A549 (cell line): Measurements from ENCODE around the gene CYP20A1. TPM values are rescaled to one million over a fixed set of nuclear protein-coding genes. Genes with fewer than 3 reads are reported as not detected.
"Not testable (repeated sequence)": the region's sequence is repeated elsewhere in the genome, so short reads cannot be mapped to it uniquely, and the experiment has no call there.

Source experiments
- ATAC-seq, 2 experiments: fragments of 200-7000 bp in 1 of 2; fragments of >200 bp in 1 of 2; cut with Nextera tagmentation in 1 of 2; cut with Tn5 transposase in 1 of 2; 3 replicates each; pipeline versions ENCODE4 v1.8.0 to v1.9.1; 2018 to 2020; ENCODE audit warnings: mild to moderate bottlenecking in 1 of 2, moderate library complexity in 1 of 2
- CTCF ChIA-PET: fragments of 300-600 bp; sonication (Branson Sonifier 250); formaldehyde crosslinking; extraction: SDS; loops from one replicate; lab custom pipeline; 2021; ENCODE audit warnings: antibody characterized with exemption, inconsistent platforms; lab: Yijun Ruan, JAX
- POLR2A ChIA-PET: fragments of 350-600 bp; formaldehyde crosslinking; extraction: SDS; loops from one replicate; lab custom pipeline; 2021; ENCODE audit warnings: antibody characterized with exemption, inconsistent platforms; lab: Yijun Ruan, JAX
- DNase-seq, 2 experiments: peaks; one replicate each; pipeline versions ENCODE4 v3.0.0 to v3.0.0-alpha.2; 2011 to 2016; ENCODE audit warnings: low read depth in 1 of 2, low spot score in 1 of 2
- FAIRE-seq: peaks from 2 replicates; lab custom pipeline; 2011; peaks lifted over from hg19 to GRCh38; lab: Jason Lieb, UNC
- H3K27ac ChIP-seq, 2 experiments: fragments of >200 bp; sonication (Bioruptor Twin); formaldehyde crosslinking; 3 replicates each; pipeline ENCODE4 v1.5.1; 2016 to 2017
- H3K4me1 ChIP-seq: fragments of >200 bp; sonication (Bioruptor Twin); formaldehyde crosslinking; 3 replicates; pipeline ENCODE4 v1.6.1; 2016
- H3K4me2 ChIP-seq: fragments of >200 bp; sonication (Bioruptor Twin); formaldehyde crosslinking; 3 replicates; pipeline ENCODE4 v1.6.1; 2016
- H3K4me3 ChIP-seq: fragments of >200 bp; sonication (Bioruptor Twin); formaldehyde crosslinking; 3 replicates; pipeline ENCODE4 v1.5.1; 2016
- H3K9me3 ChIP-seq: fragments of >200 bp; sonication (Bioruptor Twin); formaldehyde crosslinking; 3 replicates; pipeline ENCODE4 v1.6.1; 2016
- CBX2 ChIP-seq: fragments of 200-600 bp; sonication (generic); IDR thresholded peaks from 2 replicates; pipeline ENCODE4 v1.6.1; 2016; ENCODE audit warnings: low read depth, mild to moderate bottlenecking, borderline replicate concordance
- EHF ChIP-seq: fragments of 250-450 bp; sonication (Bioruptor Pico); IDR thresholded peaks from 2 replicates; pipeline ENCODE4 v1.5.0; 2020; ENCODE audit warnings: mild to moderate bottlenecking
- EP300 ChIP-seq, 2 experiments: fragments of >200 bp; sonication (Bioruptor Twin); formaldehyde crosslinking; IDR thresholded peaks; 2 replicates in 1 of 2; 3 replicates in 1 of 2; pipeline ENCODE4 v1.6.1; 2016 to 2017
- FOSB ChIP-seq: fragments of 250-450 bp; sonication (Bioruptor Pico); IDR thresholded peaks from 2 replicates; pipeline ENCODE4 v1.5.0; 2020; ENCODE audit warnings: mild to moderate bottlenecking, moderate library complexity
- FOSL2 ChIP-seq, 2 experiments: fragments of 450-650 bp in 1 of 2; fragments of >200 bp in 1 of 2; sonication (Bioruptor Twin) in 1 of 2; formaldehyde crosslinking; IDR thresholded peaks; 2 replicates each; pipeline versions ENCODE4 v1.5.0 to v1.6.1; 2016 to 2020; ENCODE audit warnings: mild to moderate bottlenecking in 1 of 2, moderate library complexity in 1 of 2
- GATA3 ChIP-seq: IDR thresholded peaks from 2 replicates; pipeline ENCODE4 v1.6.1; 2012; ENCODE audit warnings: borderline replicate concordance
- HDAC2 ChIP-seq: fragments of 200-600 bp; sonication (generic); IDR thresholded peaks from 2 replicates; pipeline ENCODE4 v1.6.1; 2016
- HES2 ChIP-seq: fragments of >200 bp; sonication (Bioruptor Twin); formaldehyde crosslinking; IDR thresholded peaks from 2 replicates; pipeline ENCODE4 v1.6.1; 2016
- HEYL ChIP-seq: fragments of 250-450 bp; sonication (Bioruptor Pico); IDR thresholded peaks from 2 replicates; pipeline ENCODE4 v1.8.0; 2021; ENCODE audit warnings: mild to moderate bottlenecking, moderate library complexity
- HOXA7 ChIP-seq: fragments of 250-450 bp; sonication (Bioruptor Pico); IDR thresholded peaks from 2 replicates; pipeline ENCODE4 v1.5.0; 2020; ENCODE audit warnings: mild to moderate bottlenecking, moderate library complexity
- HOXB13 ChIP-seq: fragments of 250-450 bp; sonication (Bioruptor Pico); IDR thresholded peaks from 2 replicates; pipeline ENCODE4 v1.5.0; 2020; ENCODE audit warnings: low read depth, mild to moderate bottlenecking, moderate library complexity
- JUNB ChIP-seq: fragments of >200 bp; sonication (Bioruptor Twin); formaldehyde crosslinking; IDR thresholded peaks from 2 replicates; pipeline ENCODE4 v1.6.1; 2016
- KDM1A ChIP-seq: fragments of 200-600 bp; sonication (generic); IDR thresholded peaks from 2 replicates; pipeline ENCODE4 v1.6.1; 2016; ENCODE audit warnings: low read depth, mild to moderate bottlenecking
- KDM5A ChIP-seq: fragments of 200-600 bp; sonication (generic); IDR thresholded peaks from 2 replicates; pipeline ENCODE4 v1.6.1; 2016; ENCODE audit warnings: antibody characterized with exemption, mild to moderate bottlenecking
- MAFK ChIP-seq: fragments of 450-650 bp; IDR thresholded peaks from 2 replicates; pipeline ENCODE4 v1.6.1; 2014; ENCODE audit not compliant: partially characterized antibody
- MAX ChIP-seq: IDR thresholded peaks from 2 replicates; pipeline ENCODE4 v1.6.1; 2012
- NR3C1 ChIP-seq: fragments of >200 bp; sonication (Bioruptor Twin); formaldehyde crosslinking; IDR thresholded peaks from 3 replicates; pipeline ENCODE4 v1.6.1; 2017
- PBX3 ChIP-seq: IDR thresholded peaks from 2 replicates; pipeline ENCODE4 v1.6.1; 2012
- PHF8 ChIP-seq: fragments of 200-600 bp; sonication (generic); IDR thresholded peaks from 2 replicates; pipeline ENCODE4 v1.6.1; 2016; ENCODE audit warnings: low read depth, mild to moderate bottlenecking, antibody characterized with exemption, moderate library complexity, borderline replicate concordance
- RAD21 ChIP-seq, 2 experiments: fragments of >200 bp in 1 of 2; sonication (Bioruptor Twin) in 1 of 2; formaldehyde crosslinking in 1 of 2; IDR thresholded peaks in 1 of 2; conservative IDR thresholded peaks in 1 of 2; 2 replicates in 1 of 2; 3 replicates in 1 of 2; pipeline ENCODE4 v1.6.1; 2012 to 2018; ENCODE audit warnings: inconsistent platforms in 1 of 2
- RCOR1 ChIP-seq: fragments of 150-350 bp; IDR thresholded peaks from 2 replicates; pipeline ENCODE4 v1.6.1; 2014; ENCODE audit warnings: antibody characterized with exemption, low read length, low read depth
- ZC3H11A ChIP-seq: fragments of 450-650 bp; IDR thresholded peaks from 2 replicates; pipeline ENCODE4 v1.6.1; 2014; ENCODE audit warnings: antibody characterized with exemption, mild to moderate bottlenecking
- WGBS: methylation state at CpG from one replicate; pipeline ENCODE4 v1.1.6; 2017; ENCODE audit errors: missing lambda C conversion rate; 5-methylcytosine and 5-hydroxymethylcytosine counted together
- polyA plus RNA-seq, 4 experiments: library from polyadenylated mRNA; depleted of rRNA in 3 of 4; stranded (reverse); fragments of >200 nt; fragmentation: RNase III in 1 of 4; extraction: RNeasy Plus Mini Kit Qiagen cat#74134 plus additional on column Dnase treatment in 1 of 4; gene quantifications; 2 replicates in 3 of 4; 3 replicates in 1 of 4; pipeline ENCODE4 v1.2.3, GENCODE V29; 2011 to 2017

The CYP20A1 gene
- polyA plus RNA-seq, 2 of the 4 experiments (the other 2 are of a cell fraction) = 7.5 to 19.7 TPM

GRCh38 chr2:203191026-203191425 lies 47.8 kb upstream of the CYP20A1 start:
- H3K9me3 ChIP-seq, CTCF ChIA-PET, H3K27ac ChIP-seq, H3K4me1 ChIP-seq, POLR2A ChIA-PET, H3K4me3 ChIP-seq, ATAC-seq, H3K4me2 ChIP-seq, FAIRE-seq, DNase-seq: not testable (repeated sequence)
- WGBS = 94% methylated on average over 6 of the region's 6 CpGs

GRCh38 chr2:203191961-203192360 lies 46.9 kb upstream of the CYP20A1 start:
- Histone ChIP-seq H3K27ac (no peak overlapping the region), H3K4me3 (no peak overlapping the region), H3K9me3 (no peaks in the 10 kb centered on the region), H3K4me2 (no peak overlapping the region), H3K4me1 (peaks cover 8% of the 10 kb centered on the region)
- 94% methylated on average over 3 of the region's 3 CpGs for WGBS
- CTCF ChIA-PET = interaction anchor here (0.6 kb wide), 1 partner anchor 436 kb away, joined by 3 read pairs; no protein-coding TSS in a partner anchor
- DNase-seq (no peak), ATAC-seq (no peak), FAIRE-seq (no peak)
- no peak for TF ChIP-seq GATA3
- no peak for TF ChIP-seq KDM1A
- TF ChIP-seq FOSB = no peak
- POLR2A ChIA-PET = interaction anchor here (0.8 kb wide), 1 partner anchor 411 kb away, joined by 3 read pairs; no protein-coding TSS in a partner anchor

GRCh38 chr2:203195331-203196036 lies 43.3 kb upstream of the CYP20A1 start:
- H3K4me1 ChIP-seq = peaks cover under 1% of the 10 kb centered on the region
- CTCF ChIA-PET = interaction anchor here (0.6 kb wide), 1 partner anchor 15 kb away, joined by 4 read pairs; no protein-coding TSS in a partner anchor
- no peak overlapping the region for H3K27ac ChIP-seq
- no peak overlapping the region for H3K4me2 ChIP-seq
- no peak for TF ChIP-seq JUNB
- TF ChIP-seq HOXA7 (CRISPR knock-in tag) = no peak
- no peak for TF ChIP-seq HEYL (CRISPR knock-in tag)
- TF ChIP-seq HES2 = no peak
- TF ChIP-seq EHF (CRISPR knock-in tag) = no peak
- TF ChIP-seq RAD21 (conservative IDR thresholded peaks at IDR 0.05 in 1 of 2, IDR thresholded peaks at IDR 0.05 in 1 of 2) = no peak
- no peak for TF ChIP-seq ZC3H11A
- TF ChIP-seq PHF8 = no peak
- no peak for TF ChIP-seq RCOR1
- TF ChIP-seq KDM5A = no peak
- TF ChIP-seq CBX2 = no peak
- no peak for TF ChIP-seq HDAC2
- TF ChIP-seq, all 56 proteins: peak for 0
- POLR2A ChIA-PET = no interaction called here
- 84% methylated on average over 5 of the region's 5 CpGs for WGBS
- H3K4me3 ChIP-seq = no peak overlapping the region
- H3K9me3 ChIP-seq = no peaks in the 10 kb centered on the region
- ATAC-seq (no peak), DNase-seq (no peak), FAIRE-seq (no peak)

GRCh38 chr2:203200866-203201265 lies 38.0 kb upstream of the CYP20A1 start:
- Histone ChIP-seq H3K4me2 (no peak overlapping the region), H3K27ac (no peak overlapping the region), H3K9me3 (no peaks in the 10 kb centered on the region), H3K4me1 (no peaks in the 10 kb centered on the region), H3K4me3 (no peak overlapping the region)
- TF ChIP-seq MAFK (no peak), HES2 (no peak), ZC3H11A (no peak), EP300 (IDR thresholded peaks at IDR 0.05) (no peak), FOSL2 (IDR thresholded peaks at IDR 0.05) (no peak), FOSL2 (CRISPR knock-in tag; IDR thresholded peaks at IDR 0.05) (no peak), HOXB13 (CRISPR knock-in tag) (no peak), MAX (no peak), KDM1A (no peak), PBX3 (no peak), NR3C1 (no peak)
- DNase-seq (no peak), ATAC-seq (no peak), FAIRE-seq (no peak)
- CTCF ChIA-PET = interaction anchor here (1.1 kb wide), 1 partner anchor 253 kb away, joined by 3 read pairs; no protein-coding TSS in a partner anchor
- POLR2A ChIA-PET = no interaction called here
